ENCODE measurements around the gene TCERG1L.

TCERG1L gene

GRCh38 chr10:131157899-131158298 lies 153.6 kb downstream of the TCERG1L start:
- TF ChIP-seq CTCF (IDR thresholded peaks at IDR 0.05) = no peak

DNA sequence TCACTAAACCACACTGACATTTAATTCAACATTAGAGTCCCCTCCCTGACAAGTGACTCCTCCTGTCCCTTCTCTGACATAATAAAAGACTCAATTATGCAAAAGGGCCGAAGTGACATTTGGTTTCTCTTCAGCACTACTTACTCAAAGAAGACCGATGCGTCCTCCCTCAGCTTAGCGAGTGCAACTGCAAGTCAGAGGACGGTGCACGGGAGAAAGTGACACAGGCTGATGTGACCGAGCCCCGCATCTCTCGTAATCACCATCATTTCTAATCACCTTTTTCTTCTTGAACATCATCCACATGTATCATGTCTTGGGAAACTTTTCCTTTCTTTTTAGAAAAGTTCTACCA lies 155.7 kb downstream of the TCERG1L start:
- no peak for TF ChIP-seq CTCF (IDR thresholded peaks at IDR 0.05)

DNA sequence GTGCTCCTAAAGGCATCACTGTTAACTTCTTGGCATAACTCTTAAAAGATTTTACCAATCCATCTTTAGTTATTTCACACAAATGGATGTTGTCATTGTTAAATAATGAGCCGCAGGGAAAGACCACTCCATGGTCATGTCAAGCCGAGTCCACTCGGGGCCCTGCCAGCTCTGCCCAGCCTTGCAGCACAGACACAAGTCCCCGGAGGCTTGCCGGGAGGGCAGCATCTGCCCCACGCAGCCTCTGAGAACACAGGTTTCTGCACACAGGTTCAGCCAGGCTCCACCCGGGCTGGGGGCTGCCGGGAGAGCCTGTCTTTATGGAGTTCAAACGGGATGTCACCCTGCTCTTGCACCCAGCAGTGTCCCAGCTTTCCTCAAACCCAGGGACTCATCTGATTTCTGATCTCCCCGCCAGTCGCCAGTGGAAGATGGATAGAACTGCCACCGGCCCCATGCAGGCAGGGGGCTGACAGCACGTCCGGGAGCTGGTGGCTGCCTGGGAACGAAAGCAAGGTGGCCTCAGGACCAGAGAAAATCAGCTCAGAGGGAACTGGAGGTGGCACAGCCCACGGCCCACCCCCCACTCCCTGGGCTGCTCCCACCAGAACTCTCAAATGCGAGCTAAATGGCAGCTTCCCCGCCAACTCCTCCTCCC lies 156.2 kb downstream of the TCERG1L start:
- TF ChIP-seq CTCF (IDR thresholded peaks at IDR 0.05) = no peak

DNA sequence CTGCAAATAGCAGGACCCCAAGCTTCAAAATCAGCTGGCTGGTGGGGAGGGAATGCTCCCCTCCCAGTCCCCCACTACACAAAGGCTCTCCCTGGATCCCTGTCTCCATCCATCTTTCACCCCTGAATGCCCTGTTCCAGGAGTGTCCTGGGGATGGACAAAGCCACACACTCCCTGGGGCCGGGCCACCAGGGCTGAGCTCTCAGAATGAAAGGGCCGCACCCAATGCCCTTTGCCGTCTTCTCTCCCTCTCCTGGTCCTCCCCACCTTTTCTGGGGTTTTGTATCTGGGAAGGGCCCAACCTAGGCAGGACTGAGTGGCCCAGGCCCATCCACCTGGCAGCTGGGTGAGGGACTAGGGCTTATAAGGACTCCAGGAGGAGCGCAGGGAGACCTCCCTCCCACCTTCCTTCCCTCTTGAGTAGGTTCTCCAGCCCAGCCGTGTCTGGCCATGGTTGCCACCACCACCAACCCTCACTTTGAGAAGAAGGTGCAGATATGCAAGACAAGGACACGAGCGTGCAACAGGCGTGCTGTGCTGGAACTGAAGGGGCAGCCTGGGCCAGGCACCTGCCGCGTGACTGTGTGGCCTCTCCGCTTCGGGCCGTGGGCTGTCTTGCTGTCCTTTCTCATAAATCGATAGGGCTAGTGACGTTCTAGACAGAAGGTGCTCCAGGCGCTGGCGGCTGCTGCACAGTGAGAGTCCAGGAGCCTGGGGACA lies 157.1 kb downstream of the TCERG1L start:
- TF ChIP-seq CTCF (IDR thresholded peaks at IDR 0.05) = no peak

DNA sequence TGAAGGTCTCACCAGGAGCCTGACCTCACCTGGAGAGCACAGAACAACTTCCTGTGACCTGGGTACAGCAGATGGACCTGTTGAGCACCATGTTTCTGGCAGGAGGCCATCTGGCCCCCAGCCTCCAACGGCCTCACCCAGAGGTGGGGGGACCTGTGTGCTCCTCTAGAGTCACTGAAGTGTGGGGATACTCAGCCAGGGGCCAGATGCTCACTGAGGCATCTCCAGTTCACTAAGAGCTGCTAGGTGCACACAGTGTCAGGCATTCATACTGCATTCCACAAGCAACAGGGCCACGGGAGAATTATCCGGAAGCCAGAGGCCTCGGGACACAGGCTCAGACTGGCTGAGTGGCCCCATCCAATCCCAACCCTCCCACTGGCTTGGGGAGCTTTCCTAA lies 161.4 kb downstream of the TCERG1L start:
- no peak for TF ChIP-seq CTCF (IDR thresholded peaks at IDR 0.05)

DNA sequence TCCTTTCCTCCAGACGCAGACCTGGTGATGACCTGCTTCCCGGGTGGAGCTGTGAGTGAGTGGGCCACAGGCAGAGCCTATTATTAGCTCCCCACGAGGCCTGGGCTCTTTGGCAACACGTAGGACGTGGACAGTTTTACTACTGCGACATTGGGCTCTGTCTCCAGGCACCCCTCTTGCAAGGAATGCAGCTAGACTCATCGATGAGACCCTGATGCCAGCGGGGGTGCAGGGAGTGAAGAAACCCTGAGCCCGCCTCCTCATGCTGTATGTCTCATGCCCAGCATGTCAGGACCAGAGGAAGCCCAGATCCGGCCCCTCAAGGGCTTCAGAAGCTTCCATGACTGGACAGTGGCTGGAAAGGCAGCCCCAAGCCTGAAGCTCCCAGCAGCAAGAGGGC lies 161.9 kb downstream of the TCERG1L start:
- TF ChIP-seq CTCF (IDR thresholded peaks at IDR 0.05) = no peak

DNA sequence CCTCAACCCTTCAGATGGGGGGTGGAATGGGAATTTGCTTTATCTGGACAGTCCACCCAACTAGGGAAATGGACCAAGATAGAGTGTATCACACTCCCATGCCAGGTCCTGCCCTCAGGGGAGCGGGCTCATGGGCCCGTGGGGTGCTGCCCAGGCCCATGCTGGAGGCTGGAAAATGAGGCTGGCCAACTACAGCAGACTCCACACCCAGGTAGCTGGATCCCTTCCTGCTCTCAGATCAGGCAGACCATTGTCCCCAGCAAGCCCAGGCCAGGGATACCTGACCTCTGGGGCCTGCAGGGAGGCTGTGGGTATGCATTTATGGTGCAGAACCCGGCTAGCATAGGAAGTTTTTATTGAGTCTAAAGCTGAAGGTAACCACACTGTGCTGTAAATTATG lies 162.4 kb downstream of the TCERG1L start:
- no peak for TF ChIP-seq CTCF (IDR thresholded peaks at IDR 0.05)

Measured in LNCAP (cell line).